ENCODE results near the gene MORC3.
A peak's percentile ranks its signal among the peaks of the same experiment; 100 is the strongest.
"Not testable (repeated sequence)": the region's sequence is repeated elsewhere in the genome, so short reads cannot be mapped to it uniquely, and the experiment has no call there.

Gene MORC3

DNA sequence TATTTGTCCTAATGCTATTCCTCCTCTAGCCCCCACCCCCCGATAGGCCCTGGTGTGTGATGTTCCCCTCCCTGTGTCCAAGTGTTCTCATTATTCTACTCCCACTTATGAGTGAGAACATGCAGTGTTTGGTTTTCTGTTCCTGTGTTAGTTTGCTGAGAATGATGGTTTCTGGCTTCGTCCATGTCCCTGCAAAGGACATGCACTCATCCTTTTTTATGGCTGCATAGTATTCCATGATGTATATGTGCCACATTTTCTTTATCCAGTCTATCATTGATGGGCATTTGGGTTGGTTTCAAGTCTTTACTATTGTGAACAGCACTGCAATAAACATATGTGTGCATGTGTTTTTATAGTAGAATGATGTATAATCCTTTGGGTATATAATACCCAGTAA is 6.6 kb upstream of the MORC3 start:
- H3K36me3 Mint-ChIP-seq, H3K4me3 Mint-ChIP-seq, DNase-seq, H3K27me3 Mint-ChIP-seq, H3K27ac Mint-ChIP-seq, CTCF ChIA-PET: not testable (repeated sequence)
- Mint-ChIP-seq H3K4me1 (peaks cover 12% of the 10 kb centered on the region), H3K9me3 (peaks cover 11% of the 10 kb centered on the region)

DNA sequence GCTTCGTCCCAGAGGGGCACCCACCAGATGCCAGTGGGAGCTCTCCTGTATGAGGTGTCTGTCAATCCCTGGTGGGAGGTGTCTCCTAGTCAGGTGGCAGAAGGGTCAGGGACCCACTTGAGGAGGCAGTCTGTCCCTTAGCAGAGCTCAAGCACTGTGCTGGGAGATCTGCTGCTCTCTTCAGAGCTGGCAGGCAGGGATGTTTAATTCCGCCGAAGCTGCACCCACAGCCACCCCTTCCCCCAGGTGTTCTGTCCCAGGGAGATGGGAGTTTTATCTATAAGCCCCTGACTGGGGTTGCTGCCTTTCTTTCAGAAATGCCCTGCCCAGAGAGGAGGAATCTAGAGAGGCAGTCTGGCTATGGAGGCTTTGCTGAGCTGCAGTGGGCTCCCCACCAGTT is 4.0 kb upstream of the MORC3 start:
- not testable (repeated sequence) for H3K36me3 Mint-ChIP-seq, H3K4me1 Mint-ChIP-seq, H3K9me3 Mint-ChIP-seq, DNase-seq, H3K4me3 Mint-ChIP-seq, H3K27ac Mint-ChIP-seq
- H3K27me3 Mint-ChIP-seq: peaks cover 14% of the 10 kb centered on the region
- CTCF ChIA-PET: interaction anchor here (1.1 kb wide), 1 partner anchor 14 kb away, joined by 3 read pairs; no protein-coding TSS in a partner anchor

DNA sequence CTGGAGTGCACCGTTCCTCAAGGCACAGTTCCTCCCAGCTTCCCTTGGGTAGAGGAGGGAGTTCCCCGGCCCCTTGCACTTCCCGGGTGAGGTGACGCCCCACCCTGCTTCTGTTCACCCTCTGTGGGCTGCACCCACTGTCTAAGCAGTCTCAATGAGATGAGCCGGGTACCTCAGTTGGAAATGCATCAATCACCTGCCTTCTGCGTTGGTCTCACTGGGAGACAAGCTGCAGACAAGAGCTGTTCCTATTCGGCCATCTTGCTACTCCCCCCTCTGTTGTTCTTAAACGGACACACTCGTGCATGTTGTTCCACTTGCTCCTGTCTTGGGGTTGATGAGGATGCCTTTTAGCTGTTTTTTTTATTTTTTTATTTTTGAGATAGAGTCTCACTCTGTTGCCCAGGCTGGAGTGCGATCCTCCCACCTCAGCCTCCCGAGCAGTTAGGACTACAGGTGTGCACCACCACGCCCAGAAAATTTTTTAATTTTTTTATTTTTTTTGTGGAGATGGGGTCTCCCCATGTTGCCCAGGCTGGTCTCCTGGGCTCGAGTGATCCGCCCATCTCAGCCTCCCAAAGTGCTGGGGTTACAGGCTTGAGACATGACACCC is 3.0 kb upstream of the MORC3 start:
- peaks cover 12% of the 10 kb centered on the region for H3K4me1 Mint-ChIP-seq
- peaks cover 5% of the 10 kb centered on the region for H3K36me3 Mint-ChIP-seq
- CTCF ChIA-PET: interaction anchor here (1.1 kb wide), 1 partner anchor 15 kb away, joined by 3 read pairs; no protein-coding TSS in a partner anchor
- peaks cover 14% of the 10 kb centered on the region for H3K27me3 Mint-ChIP-seq
- peaks cover 10% of the 10 kb centered on the region for H3K9me3 Mint-ChIP-seq
- H3K4me3 Mint-ChIP-seq: no peak overlapping the region
- H3K27ac Mint-ChIP-seq: peak overlapping the region; percentile 19
- DNase-seq: no peak

DNA sequence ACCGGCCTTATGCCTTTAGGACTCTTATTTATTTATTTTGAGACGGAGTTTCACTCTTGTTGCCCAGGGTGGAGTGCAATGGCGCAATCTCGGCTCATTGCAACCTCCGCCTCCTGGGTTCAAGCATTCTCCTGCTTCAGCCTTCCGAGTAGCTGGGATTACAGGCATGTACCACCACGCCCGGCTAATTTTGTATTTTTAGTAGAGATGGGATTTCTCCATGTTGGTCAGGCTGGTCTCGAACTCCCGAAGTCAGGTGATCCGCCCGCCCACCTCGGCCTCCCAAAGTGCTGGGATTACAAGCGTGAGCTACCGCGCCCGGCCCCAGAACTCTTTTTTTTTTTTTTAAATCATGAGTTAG is 611 bp upstream of the MORC3 start:
- Mint-ChIP-seq H3K27ac (peak overlapping the region; percentile 98), H3K27me3 (peaks cover 14% of the 10 kb centered on the region), H3K4me1 (peaks cover 33% of the 10 kb centered on the region), H3K36me3 (peaks cover 22% of the 10 kb centered on the region), H3K4me3 (peak overlapping the region; percentile 94)
- not testable (repeated sequence) for DNase-seq, H3K9me3 Mint-ChIP-seq
- CTCF ChIA-PET: interaction anchor here (0.6 to 3.6 kb wide), 8 partner anchors 12 to 1599 kb away, joined by 3 to 17 read pairs (median 7); partner anchors contain the start of gene SETD4

DNA sequence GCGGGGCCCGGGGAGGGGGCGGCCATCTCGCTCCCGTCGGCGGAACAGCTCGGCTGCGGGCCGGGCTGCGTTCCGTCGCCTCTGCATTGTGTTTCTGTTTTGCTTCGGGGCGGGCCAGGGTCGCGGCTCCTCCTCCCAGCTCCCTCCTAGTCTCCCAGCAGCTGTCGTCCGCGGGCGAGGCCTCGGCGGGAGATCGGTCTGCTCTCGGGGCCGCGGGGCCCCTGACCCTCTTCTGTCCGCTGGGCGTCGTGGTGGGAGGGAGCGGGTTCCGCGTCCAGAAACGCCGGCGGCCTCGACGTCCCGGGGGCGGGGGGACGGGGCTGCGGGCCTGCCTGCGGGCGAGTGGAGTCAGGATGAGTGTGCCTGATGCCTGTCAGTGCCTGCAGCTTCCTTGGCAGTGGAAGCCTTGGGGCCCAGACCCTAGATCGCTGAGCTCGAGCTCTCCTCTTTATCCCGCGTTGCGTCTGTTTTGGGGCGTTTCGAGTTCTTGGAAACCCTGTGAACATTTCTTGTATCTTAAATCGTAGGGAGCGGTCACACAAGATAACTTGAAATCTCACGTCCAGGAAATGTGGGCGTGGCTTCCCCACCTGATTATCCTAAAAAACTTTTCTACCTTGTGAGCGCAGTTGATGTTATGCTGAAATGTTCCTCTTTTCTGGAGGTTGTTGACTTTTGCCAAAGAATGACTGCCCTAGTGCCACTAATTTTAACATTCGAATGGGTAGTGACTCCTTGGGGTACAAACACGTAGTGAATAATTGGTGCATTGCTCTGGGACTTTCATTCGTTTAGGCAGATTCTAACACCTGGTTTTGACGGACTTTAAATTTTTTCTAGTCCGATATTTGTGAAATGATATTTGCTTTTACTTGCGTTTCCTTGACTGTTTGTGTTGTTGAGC is 676 bp downstream of the MORC3 start:
- Mint-ChIP-seq H3K4me1 (peaks cover 37% of the 10 kb centered on the region), H3K36me3 (peaks cover 33% of the 10 kb centered on the region)

DNA sequence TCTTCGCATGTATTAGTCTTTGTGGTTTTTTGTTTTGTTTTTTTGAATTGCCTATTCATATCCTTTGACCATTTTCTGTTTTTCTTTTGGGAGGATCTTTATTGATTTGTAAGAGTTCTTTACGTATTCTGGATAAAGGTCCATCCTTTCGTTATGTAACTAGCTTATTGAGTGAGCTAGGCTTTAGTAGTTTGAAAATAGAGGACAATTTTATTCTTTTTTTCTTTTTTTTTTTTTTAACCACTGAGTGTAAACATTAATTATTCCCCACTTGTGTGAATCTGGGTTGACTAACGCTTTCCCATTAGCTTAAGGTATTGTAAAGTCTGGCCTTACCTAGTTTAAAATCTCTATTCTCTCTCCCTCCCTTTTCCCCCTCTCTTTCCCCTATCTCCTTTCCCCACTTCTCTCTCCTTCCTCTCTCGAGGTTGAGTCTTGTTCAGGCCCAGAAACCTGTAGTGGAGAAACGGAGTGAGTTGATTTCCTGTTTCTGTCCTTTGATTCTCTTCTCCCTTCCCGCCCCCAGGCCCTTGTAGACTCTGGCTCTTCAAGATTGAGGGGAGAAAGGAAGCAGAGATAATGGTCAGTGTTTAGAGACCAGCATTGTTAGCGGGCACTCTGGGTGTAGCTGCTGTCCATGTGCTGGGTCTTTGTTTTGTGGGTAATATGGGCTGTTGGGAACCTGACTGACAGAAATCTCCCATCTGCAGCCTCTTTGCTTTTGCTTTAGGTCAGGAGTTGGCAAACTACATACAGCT is 1.5 kb downstream of the MORC3 start:
- Mint-ChIP-seq H3K4me3 (peak overlapping the region; percentile 94), H3K36me3 (peaks cover 34% of the 10 kb centered on the region), H3K4me1 (peaks cover 37% of the 10 kb centered on the region), H3K9me3 (no peaks in the 10 kb centered on the region), H3K27me3 (peaks cover 6% of the 10 kb centered on the region), H3K27ac (peak overlapping the region; percentile 99)
- peak; percentile 38 for DNase-seq
- CTCF ChIA-PET: interaction anchor here (1.1 to 3.6 kb wide), 8 partner anchors 10 to 168 kb away, joined by 3 to 17 read pairs (median 4); no protein-coding TSS in a partner anchor

More for the DNA sequence above, 676 bp downstream of the MORC3 start:
- Mint-ChIP-seq H3K9me3 (peaks cover 1% of the 10 kb centered on the region), H3K27me3 (peaks cover 14% of the 10 kb centered on the region), H3K4me3 (peak overlapping the region; percentile 94), H3K27ac (peak overlapping the region; percentile 99)
- CTCF ChIA-PET: interaction anchor here (0.6 to 3.6 kb wide), 9 partner anchors 11 to 177 kb away, joined by 3 to 17 read pairs (median 4); no protein-coding TSS in a partner anchor
- DNase-seq: peak; percentile 72

DNA sequence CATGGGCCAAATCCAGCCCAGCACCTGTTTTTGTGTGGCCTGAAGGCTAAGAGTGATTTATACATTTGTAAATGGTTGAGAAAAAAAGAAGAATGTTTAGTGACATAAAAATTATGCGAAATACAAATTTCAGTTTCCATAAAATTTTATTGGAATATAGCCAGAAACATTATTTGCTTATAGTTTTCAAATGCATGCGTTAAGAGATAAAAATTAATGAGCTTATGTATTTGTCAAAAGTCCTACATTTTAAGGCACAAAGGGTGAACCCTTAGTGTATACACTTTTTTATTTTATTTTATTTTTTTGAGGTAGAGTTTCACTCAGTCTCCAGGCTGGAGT is 2.1 kb downstream of the MORC3 start:
- Mint-ChIP-seq H3K9me3 (no peaks in the 10 kb centered on the region), H3K36me3 (peaks cover 35% of the 10 kb centered on the region), H3K27me3 (peaks cover 5% of the 10 kb centered on the region), H3K27ac (peak overlapping the region; percentile 99), H3K4me3 (peak overlapping the region; percentile 94), H3K4me1 (peaks cover 37% of the 10 kb centered on the region)
- CTCF ChIA-PET: interaction anchor here (1.1 to 3.6 kb wide), 7 partner anchors 9 to 148 kb away, joined by 3 to 17 read pairs (median 4); no protein-coding TSS in a partner anchor
- no peak for DNase-seq

DNA sequence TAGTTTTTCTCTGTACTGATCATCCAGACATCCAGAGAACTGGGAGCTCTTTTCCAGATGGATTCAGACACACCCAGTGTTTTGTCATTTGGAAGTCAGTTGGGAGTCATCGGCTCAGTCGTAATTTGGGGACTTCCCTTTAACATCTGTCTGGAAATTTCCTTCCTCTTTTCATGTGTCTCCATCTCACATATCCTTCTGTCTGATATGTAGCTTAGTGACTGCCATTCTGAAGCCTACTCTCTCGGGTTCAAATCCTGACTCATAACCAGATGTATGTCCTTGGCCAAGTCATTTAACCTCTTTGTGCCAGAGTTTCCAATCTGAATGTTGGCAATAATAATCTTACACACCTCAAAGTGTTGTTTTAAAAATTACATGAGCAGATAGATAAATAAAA is 3.0 kb downstream of the MORC3 start:
- CTCF ChIA-PET: interaction anchor here (0.6 to 1.5 kb wide), 4 partner anchors 32 to 227 kb away, joined by 3 to 5 read pairs (median 3); no protein-coding TSS in a partner anchor
- H3K4me1 Mint-ChIP-seq: peaks cover 41% of the 10 kb centered on the region
- no peak for DNase-seq

DNA sequence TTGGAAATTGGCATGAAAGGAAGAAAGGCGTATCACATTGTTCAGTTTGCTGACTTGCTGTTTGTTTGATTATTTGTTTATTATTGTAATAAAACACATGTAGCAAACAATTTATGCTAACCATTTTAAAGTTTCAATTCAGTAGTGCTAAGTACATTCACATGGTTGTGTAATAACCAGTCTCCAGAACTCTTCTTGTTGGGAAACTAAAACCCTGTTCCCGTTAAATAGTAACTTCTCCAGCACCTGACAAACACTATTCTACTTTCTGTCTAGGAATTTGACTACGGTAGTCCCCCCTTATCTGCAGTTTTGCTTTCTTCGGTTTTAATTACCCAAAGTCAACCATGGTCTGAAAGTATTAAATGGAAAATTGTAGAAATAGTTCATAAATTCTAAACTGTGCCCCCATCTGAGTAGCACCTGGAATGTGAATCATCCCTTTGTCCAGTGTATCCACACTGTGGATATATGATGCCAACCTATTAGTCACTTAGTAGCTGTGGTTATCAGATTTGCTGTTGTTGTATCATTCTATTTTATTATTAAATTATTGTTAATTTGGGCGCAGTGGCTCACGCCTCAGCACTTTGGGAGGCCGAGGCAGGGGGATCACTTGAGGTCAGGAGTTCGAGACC is 5.5 kb downstream of the MORC3 start:
- no peaks in the 10 kb centered on the region for H3K27me3 Mint-ChIP-seq
- no peak for DNase-seq
- no peak overlapping the region for H3K4me3 Mint-ChIP-seq
- peaks cover 55% of the 10 kb centered on the region for H3K4me1 Mint-ChIP-seq
- CTCF ChIA-PET: no interaction called here
- peaks cover 42% of the 10 kb centered on the region for H3K36me3 Mint-ChIP-seq
- H3K9me3 Mint-ChIP-seq: no peaks in the 10 kb centered on the region
- no peak overlapping the region for H3K27ac Mint-ChIP-seq

More for the DNA sequence above, 3.0 kb downstream of the MORC3 start:
- Mint-ChIP-seq H3K27ac (peak overlapping the region; percentile 57), H3K27me3 (peaks cover 5% of the 10 kb centered on the region), H3K4me3 (peak overlapping the region; percentile 27), H3K9me3 (no peaks in the 10 kb centered on the region), H3K36me3 (peaks cover 35% of the 10 kb centered on the region)

DNA sequence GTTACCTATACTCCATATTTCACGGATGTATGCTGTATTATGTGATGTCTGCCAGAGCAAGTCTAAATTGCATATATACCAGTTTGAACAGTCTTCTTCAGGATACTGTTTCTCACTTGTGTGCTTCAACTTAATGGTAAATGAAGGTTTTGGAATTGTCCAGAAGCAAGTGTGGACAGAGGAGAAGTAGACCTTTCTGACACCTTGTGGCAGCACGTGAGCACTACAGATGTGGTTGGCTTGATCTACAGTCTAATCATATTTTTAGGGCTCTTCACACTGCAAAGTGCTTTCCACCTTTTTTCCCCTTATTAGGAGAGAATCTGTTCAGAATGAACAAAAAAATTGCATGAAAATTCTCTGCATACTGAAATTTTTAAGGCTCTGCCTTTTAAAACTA is 10.9 kb downstream of the MORC3 start:
- DNase-seq: peak; percentile 70
- CTCF ChIA-PET: interaction anchor here (0.6 to 3.8 kb wide), 14 partner anchors 11 to 194 kb away, joined by 3 to 13 read pairs (median 3); partner anchors contain the start of gene MORC3
- Mint-ChIP-seq H3K9me3 (no peaks in the 10 kb centered on the region), H3K27ac (peak overlapping the region; percentile 74), H3K4me1 (peaks cover 36% of the 10 kb centered on the region), H3K27me3 (no peaks in the 10 kb centered on the region), H3K36me3 (peaks cover 31% of the 10 kb centered on the region), H3K4me3 (no peak overlapping the region)

DNA sequence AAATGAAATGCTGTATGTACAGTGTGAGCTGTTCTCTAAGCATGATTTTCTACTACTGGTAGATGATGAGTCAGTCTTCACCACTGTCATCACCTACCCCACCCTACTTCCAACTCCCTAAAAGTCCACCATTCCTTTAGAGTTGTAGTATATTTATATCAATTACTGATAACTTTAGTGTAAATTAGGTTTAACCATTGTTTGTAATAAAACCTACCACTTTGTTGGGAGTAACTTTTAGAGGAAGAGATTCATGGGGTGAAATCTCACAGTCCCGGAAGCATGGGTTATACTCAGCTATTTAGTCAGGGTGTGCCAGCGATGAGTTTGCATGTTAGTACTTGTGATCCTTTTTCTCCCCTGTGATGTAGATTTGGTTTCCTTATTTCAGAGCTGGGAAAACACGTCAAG is 17.1 kb downstream of the MORC3 start:
- DNase-seq: no peak
- peaks cover 50% of the 10 kb centered on the region for H3K36me3 Mint-ChIP-seq
- H3K4me3 Mint-ChIP-seq: no peak overlapping the region
- H3K27me3 Mint-ChIP-seq: no peaks in the 10 kb centered on the region
- CTCF ChIA-PET: no interaction called here
- H3K4me1 Mint-ChIP-seq: peaks cover 4% of the 10 kb centered on the region
- no peak overlapping the region for H3K27ac Mint-ChIP-seq
- H3K9me3 Mint-ChIP-seq: no peaks in the 10 kb centered on the region

DNA sequence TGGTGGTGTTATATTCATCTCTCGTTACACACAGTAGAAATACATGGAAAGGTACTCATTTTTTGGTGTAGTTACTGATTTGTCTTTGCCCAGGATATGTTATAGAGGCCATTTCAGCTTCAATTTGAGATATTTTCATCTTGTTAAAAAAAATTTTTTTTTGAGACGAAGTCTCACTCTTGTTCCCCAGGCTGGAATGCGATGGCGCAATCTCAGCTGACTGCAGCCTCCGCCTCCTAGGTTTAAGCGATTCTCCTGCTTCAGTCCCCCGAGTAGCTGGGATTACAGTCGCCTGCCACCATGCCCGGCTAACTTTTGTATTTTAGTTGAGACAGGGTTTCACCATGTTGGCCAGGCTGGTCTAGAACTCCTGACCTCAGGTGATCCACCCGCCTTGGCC is 19.0 kb downstream of the MORC3 start:
- H3K4me1 Mint-ChIP-seq: no peaks in the 10 kb centered on the region

DNA sequence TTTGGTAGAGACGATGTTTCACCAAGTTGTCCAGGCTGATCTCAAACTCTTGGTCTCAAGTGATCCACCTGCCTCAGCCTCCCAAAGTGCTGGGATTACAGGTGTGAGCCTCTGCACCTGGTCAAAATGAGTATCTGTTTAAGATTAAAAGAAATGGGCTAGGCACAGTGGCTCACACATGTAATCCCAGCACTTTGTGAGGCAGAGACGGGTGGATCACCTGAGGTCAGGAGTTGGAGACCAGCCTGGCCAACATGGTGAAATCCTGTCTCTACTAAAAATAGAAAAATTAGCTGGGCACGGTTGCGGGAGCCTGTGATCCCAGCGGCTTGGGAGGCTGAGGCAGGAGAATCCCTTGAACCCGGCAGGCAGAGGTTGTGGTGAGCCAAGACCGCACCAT is 22.6 kb downstream of the MORC3 start:
- H3K27ac Mint-ChIP-seq, CTCF ChIA-PET, DNase-seq, H3K27me3 Mint-ChIP-seq, H3K4me3 Mint-ChIP-seq, H3K4me1 Mint-ChIP-seq, H3K9me3 Mint-ChIP-seq: not testable (repeated sequence)
- H3K36me3 Mint-ChIP-seq: peaks cover 50% of the 10 kb centered on the region

More for the DNA sequence above, 19.0 kb downstream of the MORC3 start:
- Mint-ChIP-seq H3K9me3 (no peaks in the 10 kb centered on the region), H3K27ac (no peak overlapping the region), H3K4me3 (no peak overlapping the region), H3K36me3 (peaks cover 50% of the 10 kb centered on the region), H3K27me3 (no peaks in the 10 kb centered on the region)
- CTCF ChIA-PET: no interaction called here
- no peak for DNase-seq

All from activated naive CD4-positive, alpha-beta T cell treated with anti-CD3 and anti-CD28 coated beads, Interleukin-2, amount 10 ng/mL, durations not matched to agents 7 days and 5 days (primary cell).